CD4-positive, CD25-positive, alpha-beta regulatory T cell (primary cell): Measurements from ENCODE around the gene RAB40B. TPM values are rescaled to one million over a fixed set of nuclear protein-coding genes. Genes with fewer than 3 reads are reported as not detected.

Experiments used
- ATAC-seq, 2 donors: fragments of 150-1000 bp; cut with Tn5 transposase; one replicate each; pipeline ENCODE4 v1.10.0; 2021; ENCODE audit warnings: low read depth in 2 of 2, moderate number of reproducible peaks in 2 of 2, moderate library complexity in 1 of 2
- DNase-seq, 3 donors: peaks; one replicate each; pipeline versions ENCODE4 v3.0.0 to v3.0.0-alpha.2; 2012 to 2022; ENCODE audit warnings: mixed read lengths in 1 of 3
- H3K27ac ChIP-seq: one replicate; pipeline ENCODE4 v1.7.0; 2013; ENCODE audit warnings: mild to moderate bottlenecking, low read length; ENCODE audit not compliant: insufficient read depth, poor library complexity, severe bottlenecking
- H3K27me3 ChIP-seq: one replicate; pipeline ENCODE4 v1.7.0; 2013; ENCODE audit warnings: low read length; ENCODE audit not compliant: control insufficient read depth, insufficient read depth
- H3K36me3 ChIP-seq: one replicate; pipeline ENCODE4 v1.7.0; 2013; ENCODE audit warnings: mild to moderate bottlenecking, low read length, moderate library complexity; ENCODE audit not compliant: control insufficient read depth, insufficient read depth
- H3K4me1 ChIP-seq: 2 replicates; pipeline ENCODE4 v1.7.0; 2013; ENCODE audit warnings: mild to moderate bottlenecking, low read length; ENCODE audit not compliant: insufficient read depth, control insufficient read depth, poor library complexity, severe bottlenecking
- H3K4me3 ChIP-seq: one replicate; pipeline ENCODE4 v1.7.0; 2013; ENCODE audit warnings: low read depth, mild to moderate bottlenecking, low read length, moderate library complexity
- H3K9me3 ChIP-seq, 2 experiments: 1 replicate in 1 of 2; 2 replicates in 1 of 2; pipeline ENCODE4 v1.7.0; 2013; ENCODE audit warnings: low read length in 2 of 2, mild to moderate bottlenecking in 1 of 2, moderate library complexity in 1 of 2; ENCODE audit not compliant: control insufficient read depth in 2 of 2
- H3K27ac Mint-ChIP-seq, 3 donors: one replicate each; pipeline ENCODE4 v1.8.0; 2020 to 2022; ENCODE audit warnings: mild to moderate bottlenecking in 3 of 3, mixed read lengths in 3 of 3, moderate library complexity in 2 of 3
- H3K27me3 Mint-ChIP-seq: one replicate; pipeline ENCODE4 v1.8.0; 2022; ENCODE audit warnings: mild to moderate bottlenecking, mixed read lengths
- H3K36me3 Mint-ChIP-seq: one replicate; pipeline ENCODE4 v1.8.0; 2020; ENCODE audit warnings: mixed read lengths
- H3K4me1 Mint-ChIP-seq, 4 donors: one replicate each; pipeline ENCODE4 v1.8.0; 2020 to 2022; ENCODE audit warnings: mixed read lengths in 4 of 4, mild to moderate bottlenecking in 1 of 4
- H3K4me3 Mint-ChIP-seq, 4 donors: one replicate each; pipeline ENCODE4 v1.8.0; 2020 to 2022; ENCODE audit warnings: mild to moderate bottlenecking in 4 of 4, mixed read lengths in 4 of 4, moderate library complexity in 3 of 4
- H3K9me3 Mint-ChIP-seq, 7 donors: one replicate each; pipeline ENCODE4 v1.8.0; 2020 to 2022; ENCODE audit warnings: mixed read lengths in 7 of 7, mild to moderate bottlenecking in 3 of 7, moderate library complexity in 2 of 7
- polyA plus RNA-seq, 4 donors: library from polyadenylated mRNA; unstranded; fragments of 300-500 nt; fragmentation: Illumina TruSeq; gene quantifications; one replicate each; pipeline ENCODE4 v1.2.3, GENCODE V29; 2021
- total RNA-seq: library from RNA; stranded (reverse); gene quantifications from one replicate; pipeline ENCODE4 v1.2.3, GENCODE V29; 2022

The RAB40B gene
- total and polyA plus RNA-seq, 5 donors from 2014 or later, result 2.2 to 5.3 (median 4.1) TPM

DNA sequence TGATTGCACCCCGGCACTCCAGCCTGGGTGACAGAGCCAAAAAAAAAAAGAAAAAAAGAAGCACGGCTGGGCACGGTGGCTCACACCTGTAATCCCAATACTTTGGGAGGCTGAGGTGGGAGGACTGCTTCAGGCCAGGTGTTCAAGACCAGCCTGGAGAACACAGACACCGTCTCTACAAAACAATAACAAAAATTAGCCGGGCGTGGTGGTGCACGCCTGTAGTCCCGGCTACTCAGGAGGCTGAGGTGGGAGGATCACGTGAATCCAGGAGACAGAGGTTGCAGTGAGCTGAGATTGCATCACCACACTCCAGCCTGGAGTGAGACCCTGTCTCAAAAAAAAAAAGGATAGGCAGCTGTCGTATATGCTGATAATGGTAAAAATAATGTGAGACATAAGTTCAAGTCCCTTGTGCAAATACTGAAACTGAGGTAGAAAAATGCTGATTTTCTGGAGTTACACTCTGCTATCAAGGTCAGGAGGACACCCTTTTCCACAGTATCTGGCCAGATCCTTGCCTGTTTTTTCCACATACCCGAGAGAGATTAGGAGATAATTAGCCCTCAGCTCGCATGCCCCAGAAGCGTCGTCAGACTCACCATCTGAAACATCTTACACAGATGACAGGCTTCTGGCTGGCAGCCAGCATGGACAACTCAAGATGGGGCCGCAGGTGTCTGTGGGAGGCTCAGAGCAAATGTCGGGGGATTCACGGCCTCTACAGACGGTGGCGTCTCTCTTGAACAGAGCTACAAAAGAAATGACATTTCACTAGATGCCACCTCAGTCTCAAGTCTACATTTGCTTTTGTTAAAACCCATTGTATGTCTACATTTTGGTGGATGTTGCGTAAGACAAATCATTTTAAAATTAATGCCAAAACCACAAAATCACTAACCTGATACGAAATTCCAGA lies 87.1 kb downstream of the RAB40B start:
- Mint-ChIP-seq H3K9me3 (no peaks in the 10 kb centered on the region), H3K27ac (no peak overlapping the region), H3K4me1 (peaks cover 0 to 4% (median 1%) of the 10 kb centered on the region in 4 donors), H3K27me3 (no peaks in the 10 kb centered on the region), H3K36me3 (peaks cover 26% of the 10 kb centered on the region), H3K4me3 (no peak overlapping the region)
- Histone ChIP-seq H3K27ac (no peak overlapping the region), H3K4me1 (no peaks in the 10 kb centered on the region), H3K9me3 (no peaks in the 10 kb centered on the region), H3K4me3 (no peak overlapping the region), H3K36me3 (peaks cover 37% of the 10 kb centered on the region), H3K27me3 (no peaks in the 10 kb centered on the region)
- DNase-seq (no peak), ATAC-seq (no peak)

- H3K36me3 ChIP-seq, result peaks cover 36% of the 10 kb centered on the region
- no peaks in the 10 kb centered on the region for H3K4me1 ChIP-seq
- Mint-ChIP-seq H3K4me1 (peaks cover 0 to 4% (median 1%) of the 10 kb centered on the region in 4 donors), H3K27me3 (no peaks in the 10 kb centered on the region), H3K36me3 (peaks cover 21% of the 10 kb centered on the region), H3K9me3 (no peaks in the 10 kb centered on the region), H3K4me3 (no peak overlapping the region), H3K27ac (peak overlapping the region in 2 of 3 donors; percentile 23 to 26)
- H3K9me3 ChIP-seq, result no peaks in the 10 kb centered on the region
- no peak for ATAC-seq
- H3K27ac ChIP-seq, result no peak overlapping the region
- H3K4me3 ChIP-seq, result no peak overlapping the region
- DNase-seq, result no peak
- H3K27me3 ChIP-seq, result no peaks in the 10 kb centered on the region
These were observed 88.8 kb downstream of the RAB40B start for GRCh38 chr17:82609655-82610054.

GRCh38 chr17:82608816-82609215 lies 89.7 kb downstream of the RAB40B start:
- Mint-ChIP-seq H3K9me3 (no peaks in the 10 kb centered on the region), H3K27me3 (no peaks in the 10 kb centered on the region), H3K4me1 (peaks cover 3 to 7% (median 6%) of the 10 kb centered on the region in 4 donors), H3K36me3 (peaks cover 25% of the 10 kb centered on the region), H3K27ac (peak overlapping the region in 1 of 3 donors; percentile 44), H3K4me3 (no peak overlapping the region)
- Histone ChIP-seq H3K27ac (no peak overlapping the region), H3K9me3 (no peaks in the 10 kb centered on the region), H3K4me3 (no peak overlapping the region), H3K36me3 (peaks cover 37% of the 10 kb centered on the region), H3K4me1 (no peaks in the 10 kb centered on the region), H3K27me3 (no peaks in the 10 kb centered on the region)
- no peak for ATAC-seq
- DNase-seq, result no peak

DNA sequence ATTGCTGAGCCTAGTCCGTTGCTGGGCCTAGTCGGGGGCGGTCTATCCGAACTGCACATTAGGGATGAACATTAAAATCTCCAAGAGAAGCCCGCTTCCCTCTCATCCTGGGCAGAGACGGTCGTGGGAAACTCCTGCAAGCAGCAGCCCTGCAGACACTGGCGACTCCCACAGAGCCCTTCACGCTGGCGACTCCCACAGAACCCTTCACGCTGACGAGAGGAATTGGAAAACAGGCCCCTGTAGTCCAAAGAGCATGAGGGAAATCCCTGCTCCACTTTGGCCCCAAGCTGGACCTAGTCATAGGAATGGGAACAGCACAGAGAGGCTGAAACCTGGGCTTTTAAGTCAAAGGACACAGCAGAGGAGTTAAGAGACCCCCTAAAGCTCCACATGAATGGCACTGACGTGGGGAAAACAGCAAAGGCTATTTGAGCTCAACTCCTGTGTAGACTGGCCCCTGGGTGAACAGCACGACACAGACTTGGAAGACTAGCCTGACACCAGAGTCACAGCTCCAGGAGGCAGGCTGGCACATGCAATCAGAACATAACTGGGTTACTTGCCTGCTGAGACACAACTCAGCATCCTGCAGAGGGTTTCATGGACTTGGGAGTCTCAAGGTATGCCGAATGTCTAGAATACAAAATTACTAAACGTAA lies 92.4 kb downstream of the RAB40B start:
- Mint-ChIP-seq H3K36me3 (peaks cover 37% of the 10 kb centered on the region), H3K9me3 (no peaks in the 10 kb centered on the region)

More for the DNA sequence above, 92.4 kb downstream of the RAB40B start:
- H3K4me1 Mint-ChIP-seq, result peaks cover 3 to 14% (median 6%) of the 10 kb centered on the region in 4 donors
- Histone ChIP-seq H3K27me3 (no peaks in the 10 kb centered on the region), H3K27ac (no peak overlapping the region), H3K9me3 (no peaks in the 10 kb centered on the region), H3K36me3 (peaks cover 63% of the 10 kb centered on the region), H3K4me1 (no peaks in the 10 kb centered on the region), H3K4me3 (no peak overlapping the region)
- H3K27me3 Mint-ChIP-seq, result no peaks in the 10 kb centered on the region
- DNase-seq (no peak), ATAC-seq (no peak)
- no peak overlapping the region for H3K4me3 Mint-ChIP-seq
- H3K27ac Mint-ChIP-seq, result no peak overlapping the region

Other genes starting within 250 kb of the RAB40B start
- gene CYBC1, start 247.9 kb downstream of the RAB40B start, total RNA-seq, result 155 TPM
- 100 to 1,000 TPM; 174 to 230 (median 203) TPM for gene CYBC1, start 247.9 kb downstream of the RAB40B start, polyA plus RNA-seq
- 93.2 TPM for gene NARF, start 240.0 kb downstream of the RAB40B start, total RNA-seq
- 100 to 1,000 TPM in 3 of 4 donors, 10 to 100 TPM in 1; 97.0 to 141 (median 114) TPM for gene NARF, start 240.0 kb downstream of the RAB40B start, polyA plus RNA-seq
- 55.6 TPM for gene FOXK2, start 179.0 kb downstream of the RAB40B start, total RNA-seq
- 1 to 10 TPM; 2.2 to 4.9 (median 3.8) TPM for gene FOXK2, start 179.0 kb downstream of the RAB40B start, polyA plus RNA-seq
- 86.8 TPM for gene WDR45B, start 50.3 kb downstream of the RAB40B start, total RNA-seq
- gene WDR45B, start 50.3 kb downstream of the RAB40B start, polyA plus RNA-seq, result 10 to 100 TPM; 35.1 to 45.2 (median 38.0) TPM
- 28.1 TPM for gene FN3KRP, start 18.0 kb upstream of the RAB40B start, total RNA-seq
- 10 to 100 TPM; 25.3 to 36.7 (median 34.0) TPM for gene FN3KRP, start 18.0 kb upstream of the RAB40B start, polyA plus RNA-seq
- 2.0 TPM for gene FN3K, start 36.9 kb upstream of the RAB40B start, total RNA-seq
- gene FN3K, start 36.9 kb upstream of the RAB40B start, polyA plus RNA-seq, result under 1 TPM; 0.18 to 0.74 (median 0.25) TPM
- gene TBCD, start 53.4 kb upstream of the RAB40B start, total RNA-seq, result 86.4 TPM
- gene TBCD, start 53.4 kb upstream of the RAB40B start, polyA plus RNA-seq, result 100 to 1,000 TPM in 1 of 4 donors, 10 to 100 TPM in 3; 39.2 to 146 (median 79.2) TPM
- gene ZNF750, start 141.3 kb upstream of the RAB40B start, total RNA-seq, result not detected
- under 1 TPM in 1 of 4 donors, not detected in 3; 0.07 TPM for gene ZNF750, start 141.3 kb upstream of the RAB40B start, polyA plus RNA-seq